Mucosa of gallbladder (tissue), 1 donor: Measurements from ENCODE around the gene PRF1. TPM values are rescaled to one million over a fixed set of nuclear protein-coding genes. Genes with fewer than 3 reads are reported as not detected.

Source experiments
- DNase-seq: peaks from one replicate; pipeline ENCODE4 v3.0.0-alpha.2; 2020; ENCODE audit warnings: low spot score
- total RNA-seq: library from RNA; stranded (reverse); gene quantifications from one replicate; pipeline ENCODE4 v1.2.1, GENCODE V29; 2021
- donor health status: DM: no; HTN: no; CAD: no.

The PRF1 gene
- total RNA-seq, 1 donor from 2014 or later: 7.3 TPM

- no peak for DNase-seq
Measured at GRCh38 chr10:70560511-70560941, 42.0 kb downstream of the PRF1 start.

GRCh38 chr10:70559861-70560260 lies 42.7 kb downstream of the PRF1 start:
- DNase-seq: no peak

GRCh38 chr10:70558871-70559810 lies 43.4 kb downstream of the PRF1 start:
- DNase-seq: peak; percentile 56

GRCh38 chr10:70558295-70558694 lies 44.2 kb downstream of the PRF1 start:
- DNase-seq: no peak

GRCh38 chr10:70557876-70558275 lies 44.7 kb downstream of the PRF1 start:
- no peak for DNase-seq

- no peak for DNase-seq
Measured at GRCh38 chr10:70557086-70557845, 45.3 kb downstream of the PRF1 start.

- no peak for DNase-seq
Measured at GRCh38 chr10:70555371-70555770, 47.2 kb downstream of the PRF1 start.

GRCh38 chr10:70552586-70552985 lies 50.0 kb downstream of the PRF1 start:
- DNase-seq: no peak

GRCh38 chr10:70551971-70552422 lies 50.5 kb downstream of the PRF1 start:
- peak; percentile 72 for DNase-seq

GRCh38 chr10:70551466-70551865 lies 51.1 kb downstream of the PRF1 start:
- DNase-seq: no peak

- DNase-seq: no peak
Measured at GRCh38 chr10:70550459-70550858, 52.1 kb downstream of the PRF1 start.

GRCh38 chr10:70549962-70550458 lies 52.5 kb downstream of the PRF1 start:
- peak; percentile 69 for DNase-seq

GRCh38 chr10:70549351-70549961 lies 53.1 kb downstream of the PRF1 start:
- DNase-seq: no peak

Other genes with a start within 250 kb of the PRF1 start
- 11.4 TPM for gene LRRC20, start 220.1 kb downstream of the PRF1 start, total RNA-seq
- gene EIF4EBP2, start 198.6 kb downstream of the PRF1 start, total RNA-seq: 88.2 TPM
- gene NODAL, start 161.1 kb downstream of the PRF1 start, total RNA-seq: 0.12 TPM
- 15.5 TPM for gene PALD1, start 124.0 kb downstream of the PRF1 start, total RNA-seq
- 4.3 TPM for gene ADAMTS14, start 69.8 kb upstream of the PRF1 start, total RNA-seq
- gene TBATA, start 182.6 kb upstream of the PRF1 start, total RNA-seq: not detected
- gene SGPL1, start 213.2 kb upstream of the PRF1 start, total RNA-seq: 64.0 TPM